CD14-positive monocyte (primary cell): ENCODE data around the gene SEMA3C. TPM values are rescaled to one million over a fixed set of nuclear protein-coding genes. Genes with fewer than 3 reads are reported as not detected.

Source experiments
- DNase-seq, 3 donors: peaks; one replicate each; pipeline ENCODE4 v3.0.0-alpha.2; 2011 to 2022
- H2AFZ ChIP-seq: 2 replicates; pipeline ENCODE4 v1.6.0; 2012; ENCODE audit warnings: mild to moderate bottlenecking, low read depth, low read length, inconsistent platforms; ENCODE audit not compliant: insufficient read depth, poor library complexity, severe bottlenecking
- H3K27ac ChIP-seq, 2 donors: 1 replicate in 1 of 2; 2 replicates in 1 of 2; pipeline ENCODE4 v1.5.1; 2012 to 2013; ENCODE audit warnings: low read length in 2 of 2, control low read depth in 1 of 2, inconsistent platforms in 1 of 2, low read depth in 1 of 2, mild to moderate bottlenecking in 1 of 2
- H3K27me3 ChIP-seq, 2 donors: one replicate each; pipeline versions ENCODE4 v1.6.0 to v1.6.1; 2011 to 2013; ENCODE audit warnings: low read length in 2 of 2; ENCODE audit not compliant: control insufficient read depth in 2 of 2, insufficient read depth in 2 of 2
- H3K36me3 ChIP-seq, 2 donors: replicated peaks in 1 of 2; 1 replicate in 1 of 2; 2 replicates in 1 of 2; pipeline versions ENCODE4 v1.5.1 to v1.6.1; 2012 to 2013; ENCODE audit warnings: low read length in 2 of 2, control low read depth in 1 of 2, inconsistent platforms in 1 of 2, mild to moderate bottlenecking in 1 of 2; ENCODE audit not compliant: insufficient read depth in 2 of 2, control insufficient read depth in 1 of 2
- H3K4me1 ChIP-seq, 2 donors: 1 replicate in 1 of 2; 2 replicates in 1 of 2; pipeline versions ENCODE4 v1.5.1 to v1.6.1; 2012 to 2013; ENCODE audit warnings: low read length in 2 of 2, control low read depth in 1 of 2, inconsistent platforms in 1 of 2, mild to moderate bottlenecking in 1 of 2, moderate library complexity in 1 of 2; ENCODE audit not compliant: insufficient read depth in 2 of 2, control insufficient read depth in 1 of 2
- H3K4me2 ChIP-seq: replicated peaks from 2 replicates; pipeline ENCODE3; 2012; ENCODE audit warnings: low read length, moderate library complexity, mild to moderate bottlenecking; ENCODE audit not compliant: poor library complexity, severe bottlenecking; ENCODE audit errors: extremely low read depth
- H3K4me3 ChIP-seq, 3 experiments: fragments of 200-600 bp in 1 of 3; sonication (generic) in 1 of 3; replicated peaks in 1 of 3; 1 replicate in 2 of 3; 2 replicates in 1 of 3; pipeline ENCODE4 v1.5.1; 2011 to 2013; ENCODE audit warnings: low read length in 3 of 3, mild to moderate bottlenecking in 3 of 3, control low read depth in 2 of 3, low read depth in 2 of 3, inconsistent platforms in 1 of 3, moderate library complexity in 1 of 3
- H3K79me2 ChIP-seq: 2 replicates; pipeline ENCODE4 v1.6.0; 2012; ENCODE audit warnings: mild to moderate bottlenecking, control low read depth, inconsistent platforms, low read length, moderate library complexity; ENCODE audit not compliant: insufficient read depth
- H3K9ac ChIP-seq: 2 replicates; pipeline ENCODE4 v1.6.0; 2017; ENCODE audit warnings: low read length, mild to moderate bottlenecking; ENCODE audit not compliant: insufficient read depth, poor library complexity, severe bottlenecking
- H3K9me3 ChIP-seq, 2 donors: replicated peaks in 1 of 2; 1 replicate in 1 of 2; 2 replicates in 1 of 2; pipeline versions ENCODE4 v1.5.1 to v1.6.1; 2012 to 2013; ENCODE audit warnings: low read length in 2 of 2, control low read depth in 1 of 2; ENCODE audit not compliant: control insufficient read depth in 1 of 2, insufficient read depth in 1 of 2
- H4K20me1 ChIP-seq: 2 replicates; pipeline ENCODE4 v1.6.0; 2012; ENCODE audit warnings: mild to moderate bottlenecking, low read length, control low read depth, moderate library complexity; ENCODE audit not compliant: insufficient read depth
- H3K27ac Mint-ChIP-seq, 7 donors: one replicate each; pipeline ENCODE4 v1.8.0; 2020; ENCODE audit warnings: mild to moderate bottlenecking in 7 of 7, mixed read lengths in 7 of 7, moderate library complexity in 6 of 7, inconsistent platforms in 2 of 7
- H3K27me3 Mint-ChIP-seq, 3 donors: one replicate each; pipeline ENCODE4 v1.8.0; 2021 to 2022; ENCODE audit warnings: low read depth in 3 of 3, mild to moderate bottlenecking in 3 of 3, mixed read lengths in 3 of 3, moderate library complexity in 3 of 3, inconsistent platforms in 1 of 3
- H3K36me3 Mint-ChIP-seq, 2 donors: one replicate each; pipeline ENCODE4 v1.8.0; 2020; ENCODE audit warnings: mixed read lengths in 2 of 2, inconsistent platforms in 1 of 2, mild to moderate bottlenecking in 1 of 2
- H3K4me1 Mint-ChIP-seq: one replicate; pipeline ENCODE4 v1.8.0; 2020; ENCODE audit warnings: mild to moderate bottlenecking, mixed read lengths
- H3K4me3 Mint-ChIP-seq, 2 donors: one replicate each; pipeline ENCODE4 v1.8.0; 2020; ENCODE audit warnings: mild to moderate bottlenecking in 2 of 2, mixed read lengths in 2 of 2, moderate library complexity in 1 of 2
- H3K9me3 Mint-ChIP-seq, 7 donors: one replicate each; pipeline ENCODE4 v1.8.0; 2020 to 2022; ENCODE audit warnings: mixed read lengths in 7 of 7, mild to moderate bottlenecking in 6 of 7, moderate library complexity in 6 of 7, inconsistent platforms in 2 of 7
- CTCF ChIP-seq: fragments of 200-600 bp; IDR thresholded peaks from one replicate; pipeline ENCODE4 v1.8.0; 2022; ENCODE audit warnings: antibody characterized with exemption, mild to moderate bottlenecking
- WGBS: methylation state at CpG from one replicate; pipeline ENCODE4 v1.1.5; 2013; ENCODE audit warnings: missing lambda C conversion rate; ENCODE audit not compliant: insufficient coverage; 5-methylcytosine and 5-hydroxymethylcytosine counted together
- intact Hi-C, 2 donors: fragments of 100-400 bp; cut with micrococcal nuclease; formaldehyde crosslinking; loops; one replicate each; pipeline versions ENCODE4 v1.15.0 to v1.15.1; 2023
- polyA plus RNA-seq, 3 donors: library from polyadenylated mRNA; depleted of rRNA in 1 of 3; unstranded in 2 of 3; stranded (reverse) in 1 of 3; fragments of 300-500 nt in 2 of 3; fragments of >200 nt in 1 of 3; fragmentation: Illumina TruSeq in 2 of 3; gene quantifications; 1 replicate in 2 of 3; 2 replicates in 1 of 3; pipeline ENCODE4 v1.2.3, GENCODE V29; 2012 to 2021

Gene SEMA3C
- polyA plus RNA-seq, 3 donors, result 7.2 to 14.1 (median 13.7) TPM

DNA sequence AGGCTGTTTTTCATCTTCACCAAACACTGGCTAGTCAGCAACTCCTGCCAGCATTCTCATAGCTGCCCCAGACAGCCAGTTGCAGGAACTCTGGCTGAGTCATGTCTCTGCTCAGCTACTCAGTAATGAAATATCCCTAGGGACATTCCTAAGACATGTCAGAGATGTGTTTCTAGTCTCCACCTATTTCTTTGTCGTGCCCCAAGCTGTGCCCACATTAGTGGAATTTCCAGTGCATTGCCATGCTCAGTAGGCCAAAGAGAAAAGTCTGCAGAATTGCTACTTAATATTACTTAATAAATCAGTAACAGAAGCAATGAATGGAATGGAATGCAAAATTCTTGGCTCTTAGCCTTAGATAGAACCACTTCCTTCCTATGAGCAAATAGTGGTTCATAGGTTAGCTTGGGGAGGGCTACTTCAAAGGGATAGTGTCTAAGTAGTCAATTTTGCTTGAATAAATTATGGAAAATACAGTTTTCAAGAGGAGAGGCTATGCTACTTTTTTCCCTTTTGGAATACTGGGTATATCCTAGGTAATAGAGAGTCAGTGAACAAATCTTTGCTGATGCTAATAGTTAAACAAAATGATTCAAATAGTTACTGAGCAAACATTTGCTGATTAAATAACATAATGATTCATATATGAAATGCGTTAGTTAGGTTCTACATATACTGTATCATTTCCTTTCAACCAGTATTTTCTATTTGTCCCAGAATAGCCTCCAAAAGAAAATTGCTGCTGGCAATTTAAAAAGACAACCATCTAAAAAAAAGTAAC, 23.6 kb upstream of the SEMA3C start:
- Histone ChIP-seq H3K9ac (no peak overlapping the region), H4K20me1 (no peaks in the 10 kb centered on the region), H3K4me2 (peak overlapping the region; percentile 34), H3K36me3 (no peaks in the 10 kb centered on the region), H3K79me2 (no peaks in the 10 kb centered on the region), H3K27ac (peak overlapping the region; percentile 36 to 72), H3K9me3 (no peaks in the 10 kb centered on the region), H3K4me1 (peaks cover 27 to 36% of the 10 kb centered on the region in 2 donors), H2AFZ (no peak overlapping the region), H3K27me3 (no peaks in the 10 kb centered on the region), H3K4me3 (no peak overlapping the region)
- no peak for TF ChIP-seq CTCF
- no peaks in the 10 kb centered on the region for H3K36me3 Mint-ChIP-seq
- peak overlapping the region in 1 of 2 donors; percentile 56 for H3K4me3 Mint-ChIP-seq
- peaks cover 36% of the 10 kb centered on the region for H3K4me1 Mint-ChIP-seq
- H3K27ac Mint-ChIP-seq, result peak overlapping the region; percentile 66 to 92 (median 88)
- WGBS, result no CpG with 5 or more reads among the region's 2 CpGs
- H3K27me3 Mint-ChIP-seq, result peaks cover 0 to 2% (median 0%) of the 10 kb centered on the region in 3 donors
- peaks cover 0 to 3% (median 0%) of the 10 kb centered on the region in 7 donors for H3K9me3 Mint-ChIP-seq
- intact Hi-C loops, result no loop called here
- DNase-seq, result peak; percentile 40 to 90 (median 65)

DNA sequence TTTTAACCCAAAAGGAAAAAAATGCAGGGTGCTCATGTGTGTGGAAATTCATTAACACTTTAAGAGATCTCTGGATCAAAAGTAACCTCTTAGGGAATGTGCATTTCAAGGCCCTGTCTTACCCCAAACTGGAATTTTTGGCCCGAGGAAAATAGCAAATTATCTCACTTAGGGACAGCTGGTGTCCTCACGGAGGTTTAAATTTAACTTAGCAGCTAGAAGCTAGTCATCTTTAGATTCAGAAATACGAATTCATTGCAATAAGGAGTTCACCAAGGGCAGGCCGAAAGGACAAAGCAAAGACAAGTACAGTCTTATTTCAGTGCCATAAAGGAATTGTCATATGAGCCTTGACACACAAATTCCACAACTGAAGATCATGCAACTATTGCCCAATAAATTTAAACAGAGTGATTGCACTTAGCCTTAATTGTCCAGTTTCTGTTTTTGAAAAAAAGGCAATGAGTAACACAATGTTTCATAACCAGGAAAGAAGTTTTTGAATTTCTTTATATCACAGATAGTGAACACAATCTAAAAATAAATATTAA, 22.4 kb upstream of the SEMA3C start:
- peaks cover 27 to 36% of the 10 kb centered on the region in 2 donors for H3K4me1 ChIP-seq
- H3K36me3 Mint-ChIP-seq, result no peaks in the 10 kb centered on the region
- peaks cover 36% of the 10 kb centered on the region for H3K4me1 Mint-ChIP-seq
- no peaks in the 10 kb centered on the region for H4K20me1 ChIP-seq
- no peaks in the 10 kb centered on the region for H3K36me3 ChIP-seq
- intact Hi-C loops, result no loop called here
- H3K9me3 Mint-ChIP-seq, result peaks cover 0 to 3% (median 0%) of the 10 kb centered on the region in 7 donors
- H3K79me2 ChIP-seq, result no peaks in the 10 kb centered on the region
- WGBS, result 62% methylated on average over 3 of the region's 4 CpGs
- H3K27me3 Mint-ChIP-seq, result peaks cover 0 to 2% (median 0%) of the 10 kb centered on the region in 3 donors
- H3K27ac ChIP-seq, result peak overlapping the region in 1 of 2 donors; percentile 72
- H3K9ac ChIP-seq, result no peak overlapping the region
- no peaks in the 10 kb centered on the region for H3K27me3 ChIP-seq
- TF ChIP-seq CTCF, result no peak
- DNase-seq, result peak; percentile 53 to 83 (median 74)
- H3K4me3 ChIP-seq, result no peak overlapping the region
- H2AFZ ChIP-seq, result no peak overlapping the region
- H3K4me3 Mint-ChIP-seq, result no peak overlapping the region
- no peaks in the 10 kb centered on the region for H3K9me3 ChIP-seq
- peak overlapping the region; percentile 67 to 91 (median 83) for H3K27ac Mint-ChIP-seq
- peak overlapping the region; percentile 8 for H3K4me2 ChIP-seq
